OCI-M2 (cell line): ENCODE data around the gene DPYSL3.
"Not testable (repeated sequence)": the region's sequence is repeated elsewhere in the genome, so short reads cannot be mapped to it uniquely, and the experiment has no call there.

Experiments used
- DNase-seq: peaks from one replicate; lab custom pipeline; 2025; ENCODE audit not compliant: unreplicated experiment; lab: John Stamatoyannopoulos, UW

DPYSL3 gene

DNA sequence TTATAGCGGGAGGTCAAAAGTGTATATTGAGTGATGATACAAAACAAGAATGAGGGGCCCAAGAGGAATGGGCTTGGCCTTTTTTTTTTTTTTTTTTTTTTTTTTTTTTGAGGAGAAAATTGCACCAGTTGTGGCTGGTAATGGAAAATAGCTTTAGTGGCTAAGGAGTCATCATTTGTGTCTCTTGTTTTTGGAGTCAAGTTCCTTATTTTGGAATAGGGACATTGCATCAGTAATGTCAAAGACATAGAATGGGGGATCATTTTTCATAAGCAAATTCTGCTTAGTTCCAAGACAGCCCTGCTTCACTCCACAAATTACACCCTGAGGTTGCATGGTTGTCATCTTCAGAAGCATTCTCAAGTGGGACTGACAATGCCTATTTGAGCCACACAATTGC, 137.7 kb downstream of the DPYSL3 start:
- no peak for DNase-seq

DNA sequence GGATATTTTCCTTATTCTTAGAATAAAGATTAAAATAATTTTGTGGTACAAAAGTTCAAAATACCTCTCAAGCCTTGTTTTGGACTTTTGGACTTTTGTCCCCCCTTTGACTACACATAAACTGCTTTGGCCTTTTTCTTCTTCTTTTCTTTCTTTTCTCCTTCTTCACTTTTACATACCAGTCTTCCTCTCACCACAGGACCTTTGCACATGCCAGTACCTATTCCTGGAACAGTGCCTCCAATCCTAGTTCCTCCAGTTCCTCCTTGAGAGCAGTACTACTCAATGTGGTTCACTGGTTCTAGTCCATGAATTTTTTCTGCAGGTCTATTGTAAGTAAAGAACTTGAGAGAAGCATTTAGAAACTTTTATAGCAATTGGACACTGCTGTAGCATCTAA, 138.6 kb downstream of the DPYSL3 start:
- DNase-seq = no peak

DNA sequence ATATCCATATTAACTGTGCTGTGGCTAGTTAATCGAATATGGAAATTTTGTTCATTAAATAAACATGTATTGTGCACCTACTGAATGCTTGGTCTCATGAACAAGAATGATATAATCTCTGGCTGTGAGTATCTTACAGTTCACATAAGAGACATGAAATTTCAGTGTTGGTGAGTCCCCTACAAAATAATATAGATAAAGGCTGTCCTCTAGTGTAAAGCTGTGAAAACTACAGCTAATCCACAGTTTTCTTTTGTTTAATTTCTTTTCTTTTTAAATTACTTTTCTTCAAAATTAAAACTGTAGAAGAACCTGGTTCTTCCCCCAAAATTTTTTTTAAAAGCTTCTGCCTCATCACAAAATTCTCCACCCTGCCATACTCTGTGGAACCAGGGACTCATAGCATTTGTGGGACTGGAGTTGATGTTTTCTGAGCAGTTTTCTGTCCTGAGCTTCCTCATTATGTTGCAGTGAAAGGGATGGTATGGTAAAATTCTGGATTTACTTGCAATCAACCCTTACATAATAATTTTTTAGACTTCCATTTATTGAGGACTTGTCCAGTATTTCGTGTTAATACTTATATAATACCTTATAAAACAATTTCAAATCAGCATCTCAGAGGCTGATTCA, 140.0 kb downstream of the DPYSL3 start:
- no peak for DNase-seq

DNA sequence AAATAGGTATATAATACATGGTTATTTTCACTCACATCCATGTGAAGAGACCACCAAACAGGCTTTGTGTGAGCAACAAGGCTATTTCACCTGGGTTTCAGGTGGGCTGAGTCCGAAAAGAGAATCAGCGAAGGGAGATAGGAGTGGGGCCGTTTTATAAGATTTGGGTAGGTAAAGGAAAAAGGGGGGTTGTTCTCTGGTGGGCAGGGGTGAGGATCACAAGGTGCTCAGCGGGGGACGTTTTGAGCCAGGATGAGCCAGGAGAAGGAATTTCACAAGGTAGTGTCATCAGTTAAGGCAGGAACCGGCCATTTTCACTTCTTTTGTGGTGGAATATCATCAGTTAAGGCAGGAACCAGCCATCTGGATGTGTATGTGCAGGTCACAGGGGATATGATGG, 142.5 kb downstream of the DPYSL3 start:
- DNase-seq = not testable (repeated sequence)

DNA sequence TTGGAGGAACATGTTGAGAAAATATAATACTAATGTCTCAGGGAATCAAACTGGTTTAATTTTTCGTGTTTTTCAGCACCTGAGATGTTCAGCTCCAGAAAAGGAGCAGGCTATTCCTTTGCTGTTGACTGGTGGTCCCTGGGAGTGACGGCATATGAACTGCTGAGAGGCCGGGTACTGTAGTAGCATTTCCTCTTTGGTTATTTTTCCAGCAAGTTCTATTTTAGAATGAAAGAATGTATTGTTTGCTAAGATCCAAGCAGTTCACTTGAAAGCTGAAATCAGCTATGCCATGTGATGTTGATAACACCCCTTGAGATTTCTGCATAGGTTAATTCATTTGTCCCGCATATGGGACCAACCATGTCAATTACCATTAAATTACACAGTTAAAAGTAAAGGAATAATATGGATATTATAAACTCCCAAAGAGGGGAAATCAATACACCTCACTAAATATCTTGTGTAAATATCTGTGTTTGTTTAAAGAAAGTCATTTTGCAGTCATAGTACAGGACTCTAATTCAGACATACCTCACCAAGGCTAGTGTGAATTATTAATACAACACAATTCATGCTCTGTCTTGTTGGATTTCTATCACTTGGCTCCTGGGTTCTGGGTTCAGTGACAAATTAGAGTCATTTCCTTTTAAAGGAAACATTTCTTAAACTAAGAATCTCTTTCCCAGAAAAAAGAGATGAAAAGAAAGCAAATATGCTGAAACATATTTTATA, 148.3 kb downstream of the DPYSL3 start:
- DNase-seq = no peak

DNA sequence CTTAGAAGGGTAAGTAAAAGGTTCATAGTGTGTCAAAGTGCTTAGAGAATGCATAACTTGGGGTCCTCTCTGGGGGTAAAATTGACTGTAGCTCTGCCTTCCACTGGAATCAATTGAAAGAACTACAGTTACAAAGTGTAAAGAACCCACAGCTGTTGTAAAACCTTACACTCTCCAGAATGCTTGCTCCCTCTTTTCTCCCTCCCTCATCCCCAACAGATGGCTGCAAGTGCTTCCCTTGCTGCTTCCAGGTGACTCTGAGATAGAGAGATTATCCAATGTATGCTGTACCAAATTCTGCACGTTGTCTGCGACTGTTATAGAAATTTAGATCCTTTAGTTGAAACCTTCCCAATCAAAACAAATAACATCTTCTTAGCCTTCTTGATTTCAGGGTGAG, 149.1 kb downstream of the DPYSL3 start:
- no peak for DNase-seq

DNA sequence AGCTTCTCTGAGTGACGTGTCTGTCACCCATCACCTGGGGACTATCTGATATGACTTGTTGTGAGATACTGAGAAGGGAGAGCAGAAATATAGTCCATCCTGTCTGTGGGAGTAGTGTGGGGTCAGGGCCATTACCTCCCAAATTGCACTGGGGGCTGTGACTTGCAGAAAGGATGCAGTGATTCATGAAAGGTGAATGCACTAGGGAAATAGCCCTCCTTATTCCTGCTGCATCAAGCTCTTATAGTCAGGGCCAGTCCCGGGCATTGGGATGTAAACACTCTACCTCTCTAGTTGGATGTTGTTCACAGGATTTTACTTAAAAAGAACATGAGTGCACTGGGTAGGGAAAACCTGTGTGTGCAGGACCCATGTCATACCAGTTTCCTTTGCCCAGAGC, 150.3 kb downstream of the DPYSL3 start:
- no peak for DNase-seq

DNA sequence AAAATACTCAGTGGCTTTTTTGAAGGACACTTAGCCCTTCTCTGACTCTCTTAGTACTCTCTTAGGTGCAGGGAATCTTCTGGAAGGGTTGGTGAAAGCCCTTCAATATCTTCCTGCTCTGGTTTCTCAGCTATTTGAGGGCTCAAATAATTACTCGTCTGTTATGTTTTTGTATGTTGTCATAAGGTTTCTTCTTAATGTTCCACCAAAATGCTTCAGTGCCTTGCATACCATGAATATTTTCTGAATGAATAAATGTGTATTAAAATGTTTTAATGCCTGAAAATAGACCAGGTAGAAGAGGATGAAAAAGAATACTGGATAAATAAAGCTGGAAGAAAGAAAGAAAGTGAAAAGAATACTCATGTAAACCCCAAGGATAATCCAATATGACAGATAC, 150.8 kb downstream of the DPYSL3 start:
- no peak for DNase-seq

DNA sequence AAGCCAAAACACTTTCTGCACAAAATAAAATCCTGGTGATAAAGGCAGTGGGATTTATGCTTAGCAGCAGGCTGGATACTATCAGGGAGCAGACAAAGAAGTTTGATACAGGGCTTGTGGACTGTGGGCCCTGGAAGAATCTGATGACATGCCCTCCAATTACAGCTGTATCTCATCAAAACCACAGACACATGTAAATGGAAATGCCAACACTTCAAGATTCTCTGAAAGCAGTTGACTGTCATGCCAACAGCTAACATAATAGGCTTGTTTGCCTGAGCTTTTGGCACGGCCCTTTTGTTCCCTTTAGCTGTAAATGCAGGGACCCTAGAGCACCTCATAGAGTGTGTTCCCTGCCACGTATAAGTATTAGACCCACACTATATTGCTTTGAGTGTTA, 160.6 kb downstream of the DPYSL3 start:
- no peak for DNase-seq

DNA sequence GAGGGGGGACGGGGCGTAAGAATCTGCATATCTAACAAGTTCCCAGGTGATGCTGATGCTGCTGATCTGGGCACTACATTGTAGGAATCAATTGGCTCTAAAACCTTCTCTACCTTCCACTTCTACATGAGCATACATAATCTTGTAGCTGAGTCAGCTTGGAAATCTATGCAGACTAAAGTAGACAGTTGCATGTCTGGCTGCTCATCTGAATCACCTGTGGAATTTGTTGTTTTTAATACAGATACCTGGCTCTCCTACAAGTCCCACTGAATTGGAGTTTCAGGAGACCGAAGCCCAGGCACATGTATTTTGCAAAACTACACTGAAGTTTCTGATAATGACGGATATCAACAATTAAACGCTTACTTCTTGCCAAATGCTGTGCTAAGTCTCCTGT, 161.4 kb downstream of the DPYSL3 start:
- no peak for DNase-seq

DNA sequence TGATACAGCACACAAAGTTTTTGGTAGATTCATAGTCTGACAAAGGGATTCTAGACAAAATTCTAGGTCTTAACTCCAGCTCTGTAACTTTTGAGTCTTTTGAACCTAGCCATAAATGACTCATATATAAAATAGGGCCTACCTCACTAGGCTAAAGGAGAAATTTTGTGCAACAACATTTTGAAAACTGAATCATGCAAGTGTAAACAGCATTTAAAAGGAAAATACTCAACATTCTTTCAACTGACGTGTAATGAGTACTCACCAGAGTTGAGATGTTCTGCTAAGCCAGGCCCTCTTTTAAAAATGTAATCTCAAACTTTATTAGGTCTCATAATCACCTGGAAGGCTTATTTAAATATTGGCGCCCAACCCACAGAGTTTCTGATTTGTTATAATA, 161.8 kb downstream of the DPYSL3 start:
- DNase-seq = no peak

DNA sequence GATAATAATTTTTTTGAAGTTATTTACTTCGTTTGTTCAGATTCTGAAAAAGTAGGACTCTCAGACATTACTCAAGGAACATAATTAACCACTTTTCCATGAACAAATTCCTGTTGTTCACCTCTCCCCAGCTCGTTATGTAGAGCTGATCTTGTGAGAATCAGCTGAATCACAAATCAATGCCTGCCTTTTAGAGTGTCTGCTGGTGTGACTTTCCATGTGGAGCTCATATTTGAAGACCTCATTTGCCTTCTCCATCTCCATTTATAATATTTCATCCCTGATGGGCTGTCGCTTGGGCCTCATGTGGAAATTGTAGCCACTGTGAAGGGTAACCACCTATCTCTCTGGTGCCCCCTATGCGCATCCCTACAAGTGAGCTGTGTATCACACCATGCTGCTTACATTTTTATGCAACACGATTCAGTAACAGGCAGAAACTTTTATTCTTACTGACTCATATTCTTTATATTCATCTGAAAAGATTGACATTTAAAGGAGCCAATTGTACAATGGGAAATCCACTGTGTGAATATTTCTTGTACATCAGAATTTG, 163.8 kb downstream of the DPYSL3 start:
- no peak for DNase-seq

DNA sequence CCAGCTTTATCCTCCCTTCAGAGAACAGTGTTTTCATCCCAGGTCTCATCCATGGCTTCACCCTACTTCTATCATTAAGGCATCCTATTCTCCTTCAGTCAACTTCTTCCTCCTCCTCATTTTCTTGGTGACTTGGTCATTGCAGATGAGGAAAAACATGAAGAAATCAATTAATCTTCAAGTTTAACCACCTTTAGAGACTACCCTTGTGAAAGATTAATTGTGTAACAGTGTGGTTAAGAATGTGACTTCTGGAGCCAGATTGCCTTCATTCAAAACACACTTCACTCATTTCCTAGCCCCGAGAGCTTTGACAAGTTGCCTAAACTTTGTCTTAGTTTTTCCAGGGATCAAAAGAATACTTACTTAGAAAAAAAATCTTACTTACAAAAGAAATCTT, 165.0 kb downstream of the DPYSL3 start:
- no peak for DNase-seq

DNA sequence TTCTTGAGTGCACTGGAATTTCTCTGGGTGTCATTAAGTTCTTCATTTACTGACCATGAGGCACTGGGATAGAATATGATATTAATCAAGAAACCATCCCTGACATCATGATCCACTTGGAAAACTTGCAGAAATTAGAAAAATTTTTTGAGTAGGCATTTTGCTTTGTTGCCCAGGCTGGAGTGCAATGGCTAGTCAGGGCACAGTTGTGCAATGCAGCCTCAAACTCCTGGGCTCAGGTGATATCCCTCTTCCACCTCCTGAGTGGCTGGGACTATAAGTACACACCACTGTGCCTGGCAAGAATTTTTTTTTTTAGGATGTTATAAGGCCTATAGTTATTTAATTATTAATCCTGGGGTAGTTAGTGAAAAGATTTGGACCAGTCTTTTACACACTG, 168.5 kb downstream of the DPYSL3 start:
- no peak for DNase-seq

DNA sequence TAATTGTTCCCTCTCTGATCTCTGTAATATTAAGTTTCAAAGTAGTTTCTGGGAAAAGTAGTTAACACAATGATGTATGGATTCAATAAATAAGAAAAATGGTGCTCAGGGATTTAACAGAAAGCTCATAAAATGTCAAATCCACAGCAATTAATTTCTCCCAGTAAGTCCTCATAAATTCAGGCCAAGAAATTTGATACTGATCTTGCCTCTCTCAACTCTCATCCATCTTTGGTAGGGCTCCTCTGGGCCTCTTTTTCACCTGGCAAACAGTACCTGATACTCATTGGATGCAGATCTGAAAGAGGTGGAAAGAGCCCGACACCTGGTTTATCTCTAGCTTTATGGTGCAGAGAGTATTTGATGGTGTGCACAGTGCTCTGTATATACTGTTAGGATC, 168.9 kb downstream of the DPYSL3 start:
- no peak for DNase-seq
